ENCODE measurements around the gene RNF151. TPM values are rescaled to one million over a fixed set of nuclear protein-coding genes. Genes with fewer than 3 reads are reported as not detected.
A peak's percentile ranks its signal among the peaks of the same experiment; 100 is the strongest.

Gene RNF151
- total RNA-seq, 1 donor from 2014 or later = not detected

DNA sequence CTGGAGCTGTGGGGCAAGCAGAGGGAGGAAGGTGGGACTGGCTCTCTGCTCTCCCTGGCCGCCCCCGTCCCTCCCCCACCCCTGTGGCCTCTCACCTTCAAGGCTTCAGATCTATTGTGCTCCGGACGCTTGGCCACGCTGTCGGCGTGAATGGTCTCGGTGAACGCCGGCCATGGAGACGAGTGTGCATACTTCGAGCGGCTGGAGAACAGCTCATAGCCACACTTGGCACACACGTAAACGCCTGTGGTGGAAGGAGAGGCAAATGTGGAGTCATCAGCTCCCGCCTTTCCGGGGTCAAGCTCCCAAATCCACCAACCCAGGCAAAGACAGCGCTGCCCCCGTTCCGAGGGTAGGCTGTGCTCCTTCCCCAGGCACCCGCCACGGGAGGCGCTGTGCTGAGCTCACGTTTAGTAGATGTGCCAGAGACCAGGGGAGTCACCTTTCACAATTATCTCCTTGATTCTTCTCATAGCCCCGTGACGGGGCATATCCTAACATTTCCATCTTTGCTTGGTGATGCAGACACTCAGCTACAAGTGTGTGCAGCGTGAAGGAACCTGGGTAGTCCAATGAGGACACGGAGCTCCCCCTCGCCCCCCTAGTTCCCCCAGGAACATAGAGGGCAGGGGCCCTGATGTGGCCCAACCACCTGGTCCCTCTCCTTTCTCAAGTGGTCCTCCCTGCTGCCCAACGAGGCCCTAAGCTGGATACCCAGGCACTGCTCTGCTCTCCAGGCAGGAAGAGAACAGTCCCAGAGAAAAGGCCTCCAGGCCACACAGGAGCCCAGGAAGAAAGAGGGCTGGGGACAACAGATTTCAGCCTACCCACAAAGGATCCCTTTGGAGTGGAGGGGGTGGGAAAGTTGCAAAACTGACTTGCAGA, 25.3 kb upstream of the RNF151 start:
- Mint-ChIP-seq H3K9me3 (no peaks in the 10 kb centered on the region), H3K4me1 (peaks cover 10% of the 10 kb centered on the region), H3K4me3 (peak overlapping the region; percentile 82), H3K27me3 (ENCODE audit: low read depth) (no peaks in the 10 kb centered on the region), H3K36me3 (peaks cover 9% of the 10 kb centered on the region), H3K27ac (no peak overlapping the region)
- DNase-seq (ENCODE audit: low spot score in 2 of 2, unreplicated experiment in 2 of 2) = no peak
- TF ChIP-seq, protein P1, sequence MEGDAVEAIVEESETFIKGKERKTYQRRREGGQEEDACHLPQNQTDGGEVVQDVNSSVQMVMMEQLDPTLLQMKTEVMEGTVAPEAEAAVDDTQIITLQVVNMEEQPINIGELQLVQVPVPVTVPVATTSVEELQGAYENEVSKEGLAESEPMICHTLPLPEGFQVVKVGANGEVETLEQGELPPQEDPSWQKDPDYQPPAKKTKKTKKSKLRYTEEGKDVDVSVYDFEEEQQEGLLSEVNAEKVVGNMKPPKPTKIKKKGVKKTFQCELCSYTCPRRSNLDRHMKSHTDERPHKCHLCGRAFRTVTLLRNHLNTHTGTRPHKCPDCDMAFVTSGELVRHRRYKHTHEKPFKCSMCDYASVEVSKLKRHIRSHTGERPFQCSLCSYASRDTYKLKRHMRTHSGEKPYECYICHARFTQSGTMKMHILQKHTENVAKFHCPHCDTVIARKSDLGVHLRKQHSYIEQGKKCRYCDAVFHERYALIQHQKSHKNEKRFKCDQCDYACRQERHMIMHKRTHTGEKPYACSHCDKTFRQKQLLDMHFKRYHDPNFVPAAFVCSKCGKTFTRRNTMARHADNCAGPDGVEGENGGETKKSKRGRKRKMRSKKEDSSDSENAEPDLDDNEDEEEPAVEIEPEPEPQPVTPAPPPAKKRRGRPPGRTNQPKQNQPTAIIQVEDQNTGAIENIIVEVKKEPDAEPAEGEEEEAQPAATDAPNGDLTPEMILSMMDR (IDR thresholded peaks at IDR 0.05; ENCODE audit: unreplicated experiment) = no peak

DNA sequence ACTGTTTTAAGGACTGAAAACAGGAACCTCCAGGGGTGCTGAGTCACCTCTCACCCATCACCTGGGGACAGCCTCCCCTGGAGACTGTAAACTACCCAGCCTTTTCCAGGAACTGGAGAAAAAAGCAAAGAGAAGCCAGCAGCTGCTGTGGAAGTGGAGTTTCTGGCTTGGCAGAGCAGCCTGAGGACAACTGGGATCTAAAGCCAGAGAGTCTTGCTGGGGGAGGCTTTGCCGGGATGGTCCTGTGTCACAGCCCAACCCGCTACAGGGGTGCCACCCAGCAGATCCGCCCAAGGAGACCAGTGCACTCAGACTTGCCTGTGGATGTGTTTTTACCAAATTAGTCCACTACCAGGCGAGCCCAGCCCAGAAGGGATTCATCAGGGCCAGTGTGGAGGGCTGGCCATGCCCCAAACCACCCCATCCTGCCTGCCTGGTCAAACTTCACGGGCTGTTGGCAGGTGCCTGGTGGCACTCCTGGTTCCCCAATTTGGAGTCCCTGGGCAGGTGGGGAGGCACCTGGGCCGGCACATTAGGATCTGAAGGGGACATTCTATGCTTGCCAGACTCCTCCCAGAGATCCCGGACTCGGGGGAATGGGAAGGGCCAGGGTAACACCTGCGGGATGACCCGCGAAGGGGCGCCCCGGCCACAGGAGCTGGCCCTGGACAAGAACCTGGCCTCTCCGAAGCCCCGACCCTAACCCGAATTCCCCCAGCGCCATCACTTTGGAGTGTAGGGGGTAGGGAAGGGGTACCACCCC, 24.4 kb upstream of the RNF151 start:
- H3K4me3 Mint-ChIP-seq = peak overlapping the region; percentile 82
- no peaks in the 10 kb centered on the region for H3K9me3 Mint-ChIP-seq
- TF ChIP-seq, protein P1 (IDR thresholded peaks at IDR 0.05; ENCODE audit: unreplicated experiment) = no peak
- H3K27me3 Mint-ChIP-seq (ENCODE audit: low read depth) = no peaks in the 10 kb centered on the region
- no peak for DNase-seq (ENCODE audit: low spot score in 2 of 2, unreplicated experiment in 2 of 2)
- H3K27ac Mint-ChIP-seq = no peak overlapping the region
- peaks cover 10% of the 10 kb centered on the region for H3K4me1 Mint-ChIP-seq
- peaks cover 3% of the 10 kb centered on the region for H3K36me3 Mint-ChIP-seq

DNA sequence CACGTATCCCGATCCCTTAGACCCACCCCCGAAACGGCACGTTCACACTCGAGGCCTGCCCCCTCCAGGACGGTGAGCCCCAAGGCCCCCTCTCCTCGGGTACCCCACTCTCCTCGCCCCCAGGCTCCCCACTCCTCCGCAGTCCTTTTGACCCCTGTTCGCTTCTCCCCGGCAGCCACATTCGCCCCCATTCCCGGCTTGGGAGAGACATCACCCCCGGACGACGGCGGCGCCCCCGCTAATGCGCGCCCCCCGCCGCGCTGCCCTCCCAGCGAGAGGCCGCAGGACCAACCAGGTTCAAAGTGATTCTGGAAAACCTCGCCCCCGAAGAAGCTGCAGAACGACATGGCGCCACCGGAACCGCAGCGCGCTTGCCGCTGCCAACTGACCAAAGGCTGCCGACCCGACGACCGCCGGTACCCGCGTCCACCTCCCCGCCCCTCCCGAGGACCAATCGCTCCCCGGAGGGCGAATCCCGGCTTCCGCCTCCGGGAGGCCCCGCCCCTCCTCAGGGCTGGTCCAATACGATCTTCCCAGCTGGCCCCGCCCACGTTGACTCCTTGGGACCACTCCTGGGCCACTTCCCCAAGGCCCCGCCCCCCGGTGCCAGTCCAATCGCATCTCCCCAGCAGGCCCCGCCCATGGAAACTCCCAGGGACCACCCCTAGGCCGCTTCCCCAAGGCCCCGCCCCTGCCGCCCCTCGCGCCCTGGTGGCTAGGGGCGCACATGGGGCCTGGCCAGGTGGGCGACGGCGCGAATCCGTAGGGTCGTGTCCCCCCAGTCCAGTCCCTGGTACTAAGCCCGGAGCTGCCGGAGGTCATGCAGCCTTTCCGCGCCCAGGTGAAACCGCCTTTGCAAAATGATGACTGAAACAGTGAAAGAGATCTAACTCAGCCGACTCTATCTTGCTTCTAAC, 23.6 kb upstream of the RNF151 start, which contains the start of gene MSRB1:
MSRB1 (minus strand) TSS at position 390 of the 917 bp plus-strand sequence; CDS start at position 347, 43 bp downstream.
- Mint-ChIP-seq H3K4me3 (peak within 1 kb of the TSS; percentile 82), H3K4me1 (peaks cover 10% of the 10 kb centered on the region), H3K27ac (peak within 1 kb of the TSS; percentile 73), H3K9me3 (no peaks in the 10 kb centered on the region), H3K27me3 (ENCODE audit: low read depth) (no peaks in the 10 kb centered on the region), H3K36me3 (peaks cover 1% of the 10 kb centered on the region)
- DNase-seq (ENCODE audit: low spot score in 2 of 2, unreplicated experiment in 2 of 2) = peak; percentile 99 to 100
- TF ChIP-seq, protein P1 (IDR thresholded peaks at IDR 0.05; ENCODE audit: unreplicated experiment) = no peak

DNA sequence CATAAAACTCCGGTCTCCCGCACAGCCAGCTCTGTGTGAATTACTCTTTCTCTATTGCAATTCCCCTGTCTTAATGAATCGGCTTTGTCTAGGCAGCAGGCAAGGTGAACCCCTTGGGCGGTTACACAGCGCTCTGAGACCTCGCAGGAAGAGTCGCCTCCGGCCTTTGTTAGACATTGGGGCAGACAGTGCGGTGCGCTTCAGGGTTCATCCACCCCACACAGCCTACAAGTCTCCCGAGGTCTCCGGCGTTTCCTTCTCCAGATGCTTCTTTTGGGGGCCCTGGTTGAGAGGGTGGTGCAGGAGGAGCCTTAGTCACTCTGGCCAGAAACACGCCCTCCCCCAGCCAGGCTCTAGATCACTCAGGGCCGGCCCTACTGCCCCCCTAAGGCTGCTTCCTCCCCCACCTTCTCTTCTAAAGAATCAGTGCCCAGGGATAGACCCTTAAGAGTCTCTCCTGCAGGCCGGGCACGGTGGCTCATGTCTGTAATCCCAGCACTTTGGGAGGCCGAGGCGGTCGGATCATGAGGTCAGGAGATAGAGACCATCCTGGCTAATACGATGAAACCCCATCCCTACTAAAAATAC, 21.9 kb upstream of the RNF151 start:
- no peak for DNase-seq (ENCODE audit: low spot score in 2 of 2, unreplicated experiment in 2 of 2)
- no peaks in the 10 kb centered on the region for H3K9me3 Mint-ChIP-seq
- no peak overlapping the region for H3K27ac Mint-ChIP-seq
- H3K27me3 Mint-ChIP-seq (ENCODE audit: low read depth) = no peaks in the 10 kb centered on the region
- no peaks in the 10 kb centered on the region for H3K36me3 Mint-ChIP-seq
- peaks cover 10% of the 10 kb centered on the region for H3K4me1 Mint-ChIP-seq
- TF ChIP-seq, protein P1 (IDR thresholded peaks at IDR 0.05; ENCODE audit: unreplicated experiment) = no peak
- H3K4me3 Mint-ChIP-seq = no peak overlapping the region
